H1 (cell line): Measurements from ENCODE around the gene KRTAP2-3. TPM values are rescaled to one million over a fixed set of nuclear protein-coding genes. Genes with fewer than 3 reads are reported as not detected.

Source experiments
- CTCF ChIA-PET: fragments of 300-600 bp; sonication (Branson Sonifier 250); formaldehyde crosslinking; loops from one replicate; lab custom pipeline; 2021; ENCODE audit not compliant: partially characterized antibody; lab: Charles Lee
- POLR2A ChIA-PET: fragments of 300-600 bp; sonication (Branson Sonifier 250); formaldehyde crosslinking; loops from one replicate; lab custom pipeline; 2021; ENCODE audit warnings: inconsistent platforms; ENCODE audit not compliant: partially characterized antibody; lab: Charles Lee
- DNase-seq, 2 experiments: peaks; one replicate each; pipeline versions ENCODE4 v3.0.0 to v3.0.0-alpha.2; 2010 to 2022; ENCODE audit warnings: low spot score in 2 of 2, low read depth in 1 of 2, mixed read lengths in 1 of 2
- FAIRE-seq: peaks from 2 replicates; lab custom pipeline; 2011; peaks lifted over from hg19 to GRCh38; lab: Jason Lieb, UNC
- H2AFZ ChIP-seq: 2 replicates; pipeline ENCODE4 v1.8.1; 2012; ENCODE audit warnings: low read length, inconsistent platforms
- H2AK5ac ChIP-seq: 2 replicates; pipeline ENCODE4 v1.6.1; 2013; ENCODE audit warnings: low read depth, low read length
- H2BK120ac ChIP-seq: replicated peaks from 2 replicates; pipeline ENCODE3; 2013; ENCODE audit warnings: low read depth, low read length, inconsistent platforms
- H2BK12ac ChIP-seq: 2 replicates; pipeline ENCODE4 v1.6.1; 2013; ENCODE audit warnings: low read depth, low read length
- H2BK15ac ChIP-seq: 2 replicates; pipeline ENCODE4 v1.6.1; 2013; ENCODE audit warnings: low read length
- H2BK20ac ChIP-seq: 2 replicates; pipeline ENCODE4 v1.6.1; 2013; ENCODE audit warnings: low read length
- H2BK5ac ChIP-seq: 2 replicates; pipeline ENCODE4 v1.6.1; 2013; ENCODE audit warnings: low read depth, low read length
- H3K14ac ChIP-seq: 2 replicates; pipeline ENCODE4 v1.6.1; 2013; ENCODE audit warnings: inconsistent platforms; ENCODE audit not compliant: insufficient read length
- H3K18ac ChIP-seq: 2 replicates; pipeline ENCODE4 v1.6.1; 2013; ENCODE audit warnings: low read length; ENCODE audit errors: extremely low read depth
- H3K23ac ChIP-seq: 2 replicates; pipeline ENCODE4 v1.6.1; 2013; ENCODE audit warnings: inconsistent platforms; ENCODE audit not compliant: insufficient read length
- H3K23me2 ChIP-seq: 2 replicates; pipeline ENCODE4 v1.6.1; 2013; ENCODE audit warnings: low read depth, low read length
- H3K27ac ChIP-seq: 2 replicates; pipeline ENCODE4 v1.6.1; 2011; ENCODE audit warnings: low read depth, low read length, inconsistent platforms
- H3K27me3 ChIP-seq, 4 experiments: replicated peaks in 1 of 4; 1 replicate in 1 of 4; 2 replicates in 3 of 4; pipeline versions ENCODE4 v1.6.1 to v1.8.1; 2011 to 2013; ENCODE audit warnings: low read length in 3 of 4, mild to moderate bottlenecking in 3 of 4, inconsistent platforms in 2 of 4, mixed read lengths in 2 of 4, moderate library complexity in 1 of 4; ENCODE audit not compliant: control insufficient read depth in 3 of 4, insufficient read depth in 3 of 4; ENCODE audit errors: extremely low read depth in 1 of 4
- H3K36me3 ChIP-seq, 4 experiments: 2 replicates each; pipeline versions ENCODE4 v1.6.1 to v1.8.1; 2011 to 2013; ENCODE audit warnings: mild to moderate bottlenecking in 4 of 4, low read length in 3 of 4, moderate library complexity in 2 of 4, control low read depth in 1 of 4, inconsistent platforms in 1 of 4; ENCODE audit not compliant: insufficient read depth in 4 of 4, control insufficient read depth in 2 of 4
- H3K4ac ChIP-seq: replicated peaks from 2 replicates; pipeline ENCODE3; 2013; ENCODE audit warnings: low read length, low read depth, mixed read lengths, inconsistent platforms; ENCODE audit not compliant: insufficient read length
- H3K4me1 ChIP-seq, 4 experiments: replicated peaks in 1 of 4; 1 replicate in 1 of 4; 2 replicates in 3 of 4; pipeline versions ENCODE4 v1.6.1 to v1.8.1; 2011 to 2013; ENCODE audit warnings: low read length in 3 of 4, inconsistent platforms in 2 of 4, mixed read lengths in 1 of 4; ENCODE audit not compliant: insufficient read depth in 4 of 4, control insufficient read depth in 3 of 4
- H3K4me2 ChIP-seq, 2 experiments: 2 replicates each; pipeline versions ENCODE4 v1.6.1 to v1.8.1; 2011 to 2013; ENCODE audit warnings: low read depth in 2 of 2, low read length in 2 of 2, control low read depth in 1 of 2, inconsistent platforms in 1 of 2, mild to moderate bottlenecking in 1 of 2; ENCODE audit not compliant: insufficient read depth in 1 of 2
- H3K4me3 ChIP-seq, 4 experiments: fragments of 200-600, 300-600 bp in 1 of 4; sonication (generic), shearing (Covaris generic), sonication (Bioruptor Twin) in 1 of 4; 2 replicates each; pipeline versions ENCODE4 v1.5.1 to v1.8.1; 2011 to 2016; ENCODE audit warnings: low read length in 4 of 4, low read depth in 3 of 4, control low read depth in 2 of 4, inconsistent platforms in 2 of 4, mild to moderate bottlenecking in 2 of 4, mixed read lengths in 1 of 4, moderate library complexity in 1 of 4; ENCODE audit not compliant: insufficient read depth in 2 of 4; ENCODE audit errors: extremely low read depth in 1 of 4
- H3K56ac ChIP-seq: replicated peaks from 2 replicates; pipeline ENCODE3; 2013; ENCODE audit warnings: low read depth, mild to moderate bottlenecking, mixed read lengths, low read length, inconsistent platforms; ENCODE audit not compliant: insufficient read length
- H3K79me1 ChIP-seq: 2 replicates; pipeline ENCODE4 v1.6.1; 2013; ENCODE audit warnings: low read depth, low read length, control low read depth
- H3K79me2 ChIP-seq, 2 experiments: 2 replicates each; pipeline versions ENCODE4 v1.6.1 to v1.8.1; 2012 to 2013; ENCODE audit warnings: low read length in 2 of 2, mild to moderate bottlenecking in 2 of 2, inconsistent platforms in 1 of 2; ENCODE audit not compliant: insufficient read depth in 2 of 2, control insufficient read depth in 1 of 2
- H3K9ac ChIP-seq, 4 experiments: replicated peaks in 1 of 4; 1 replicate in 1 of 4; 2 replicates in 3 of 4; pipeline versions ENCODE4 v1.6.1 to v1.8.1; 2011 to 2013; ENCODE audit warnings: low read depth in 3 of 4, low read length in 3 of 4, control low read depth in 2 of 4, mild to moderate bottlenecking in 2 of 4, moderate library complexity in 2 of 4, inconsistent platforms in 1 of 4; ENCODE audit errors: extremely low read depth in 1 of 4
- H3K9me3 ChIP-seq, 2 experiments: 2 replicates each; pipeline versions ENCODE4 v1.6.1 to v1.8.1; 2012 to 2013; ENCODE audit warnings: mild to moderate bottlenecking in 2 of 2, moderate library complexity in 2 of 2, control low read depth in 1 of 2, inconsistent platforms in 1 of 2, low read depth in 1 of 2, low read length in 1 of 2, mixed read lengths in 1 of 2; ENCODE audit not compliant: insufficient read depth in 2 of 2
- H4K20me1 ChIP-seq, 2 experiments: replicated peaks in 1 of 2; 2 replicates each; pipeline versions ENCODE3 to v1.8.1; 2011 to 2013; ENCODE audit warnings: inconsistent platforms in 2 of 2, low read length in 2 of 2, mild to moderate bottlenecking in 1 of 2; ENCODE audit not compliant: insufficient read depth in 2 of 2, control insufficient read depth in 1 of 2
- H4K5ac ChIP-seq: 2 replicates; pipeline ENCODE4 v1.6.1; 2013; ENCODE audit warnings: low read length, low read depth, mixed read lengths, inconsistent platforms; ENCODE audit not compliant: insufficient read length
- H4K8ac ChIP-seq: 2 replicates; pipeline ENCODE4 v1.8.0; 2013; ENCODE audit warnings: mild to moderate bottlenecking, moderate library complexity, low read length, inconsistent platforms; ENCODE audit not compliant: insufficient read depth; ENCODE audit errors: extremely low read depth
- H4K91ac ChIP-seq: replicated peaks from 2 replicates; pipeline ENCODE3; 2013; ENCODE audit warnings: low read length, mixed read lengths, inconsistent platforms; ENCODE audit not compliant: insufficient read length
- BCL11A ChIP-seq, 2 experiments: IDR thresholded peaks; one replicate each; pipeline ENCODE4 v1.6.1; 2011; ENCODE audit warnings: low read depth in 2 of 2, low read length in 2 of 2, mild to moderate bottlenecking in 2 of 2
- FOSL1 ChIP-seq: IDR thresholded peaks from 2 replicates; pipeline ENCODE4 v1.6.1; 2011; ENCODE audit warnings: mild to moderate bottlenecking, low read depth, low read length, moderate library complexity; ENCODE audit not compliant: insufficient read depth
- MAFK ChIP-seq: IDR thresholded peaks from 2 replicates; pipeline ENCODE4 v1.6.1; 2012; ENCODE audit warnings: low read depth, mild to moderate bottlenecking, improper control_type of control experiment, low read length
- RNF2 ChIP-seq: fragments of 200-900, 300-1000 bp; sonication (generic); IDR thresholded peaks from 2 replicates; pipeline ENCODE4 v1.7.1; 2016; ENCODE audit warnings: borderline replicate concordance, low read depth, mild to moderate bottlenecking, antibody characterized with exemption, low read length; ENCODE audit not compliant: poor library complexity, severe bottlenecking; ENCODE audit errors: missing control alignments
- polyA plus RNA-seq, 7 experiments: library from polyadenylated mRNA; depleted of rRNA in 3 of 7; stranded (reverse) in 5 of 7; unstranded in 2 of 7; fragments of >200 nt in 5 of 7; fragments of 200-250 nt in 2 of 7; gene quantifications; 1 replicate in 5 of 7; 2 replicates in 1 of 7; 4 replicates in 1 of 7; pipeline versions ENCODE4 v1.2.1 to v1.2.3, GENCODE V29; 2011 to 2013; ENCODE audit warnings: missing spikeins in 2 of 7, mixed read lengths in 2 of 7
- total RNA-seq: library from RNA; stranded (reverse); fragmentation: NEBNext Ultra II Directional; extraction: Animal tissue kit (Norgen Biotek cat#: 25700); gene quantifications from 2 replicates; pipeline ENCODE4 v1.2.1, GENCODE V29; 2021

The KRTAP2-3 gene
- total and polyA plus RNA-seq, 2 of the 8 experiments (the other 6 are each of a cell fraction or from before 2014, with no cell fraction given), result not detected

DNA sequence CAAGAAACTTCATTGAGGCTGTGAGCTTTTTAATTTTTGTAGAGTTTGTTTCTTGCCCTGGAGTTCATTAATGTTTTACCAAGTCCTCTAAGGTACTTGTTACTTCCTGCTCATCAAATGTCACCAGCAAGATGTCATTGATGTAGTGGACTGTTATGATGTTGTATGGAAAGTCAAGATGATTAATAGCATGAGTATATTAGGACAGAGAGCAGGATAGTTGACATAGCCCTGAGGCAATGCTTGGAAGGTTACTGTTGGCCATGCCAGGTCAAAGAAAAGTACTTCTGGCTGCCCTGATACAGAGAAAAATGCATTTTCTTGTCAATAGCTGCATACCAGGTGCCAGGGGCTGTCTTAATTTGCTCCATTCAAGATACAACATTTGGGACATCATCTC is 39.6 kb downstream of the KRTAP2-3 start:
- Histone ChIP-seq H4K5ac (no peak overlapping the region), H4K8ac (no peak overlapping the region), H4K91ac (no peak overlapping the region), H3K79me1 (no peaks in the 10 kb centered on the region), H3K4me3 (no peak overlapping the region), H3K4me1 (no peaks in the 10 kb centered on the region), H4K20me1 (no peaks in the 10 kb centered on the region), H2BK5ac (no peak overlapping the region), H3K27ac (no peak overlapping the region), H2BK120ac (no peak overlapping the region), H2BK15ac (no peak overlapping the region), H3K9me3 (no peaks in the 10 kb centered on the region), H2AFZ (no peak overlapping the region), H2BK12ac (no peak overlapping the region), H3K18ac (no peak overlapping the region), H3K79me2 (no peaks in the 10 kb centered on the region), H3K27me3 (no peaks in the 10 kb centered on the region; a peak in 1 of 7 replicates), H3K23ac (no peak overlapping the region), H3K56ac (no peak overlapping the region), H3K4me2 (no peak overlapping the region), H2BK20ac (no peak overlapping the region), H3K4ac (no peak overlapping the region), H3K23me2 (no peaks in the 10 kb centered on the region), H2AK5ac (no peak overlapping the region), H3K14ac (no peak overlapping the region), H3K9ac (no peak overlapping the region), H3K36me3 (no peaks in the 10 kb centered on the region)
- DNase-seq (no peak), FAIRE-seq (no peak)
- CTCF ChIA-PET, result interaction anchor here (0.6 to 1.3 kb wide), 4 partner anchors 40 to 459 kb away, joined by 3 to 4 read pairs (median 3); no protein-coding TSS in a partner anchor
- POLR2A ChIA-PET, result no interaction called here
- TF ChIP-seq RNF2, result no peak
- TF ChIP-seq BCL11A (IDR thresholded peaks at IDR 0.05; ENCODE audit: low read depth in 2 of 2, low read length in 2 of 2), result no peak
- TF ChIP-seq FOSL1, result no peak
- no peak for TF ChIP-seq MAFK
